ENCODE results near the gene TXLNA. TPM values are rescaled to one million over a fixed set of nuclear protein-coding genes. Genes with fewer than 3 reads are reported as not detected.

Gene TXLNA
- total RNA-seq, 1 donor from 2014 or later = 37.2 TPM

GRCh38 chr1:32198237-32199042, 19.0 kb downstream of the TXLNA start:
- Histone ChIP-seq H3K9ac (no peak overlapping the region), H2AFZ (replicated peaks) (no peak overlapping the region), H3K27ac (peak overlapping the region; percentile 45), H3K36me3 (no peaks in the 10 kb centered on the region), H3K4me3 (no peak overlapping the region), H4K20me1 (ENCODE audit: low read depth) (peaks cover 9% of the 10 kb centered on the region), H3K4me1 (peaks cover 25% of the 10 kb centered on the region), H3K4me2 (no peak overlapping the region), H3K9me3 (ENCODE audit: low read depth) (no peaks in the 10 kb centered on the region), H3F3A (ENCODE audit: low read depth) (peaks cover 52% of the 10 kb centered on the region), H3K27me3 (no peaks in the 10 kb centered on the region), H3K79me2 (ENCODE audit: low read depth) (no peaks in the 10 kb centered on the region)
- no peaks in the 10 kb centered on the region for H3K9me3 Mint-ChIP-seq
- peak overlapping the region; percentile 14 for H3K27ac Mint-ChIP-seq
- H3K4me1 Mint-ChIP-seq = peaks cover 39% of the 10 kb centered on the region
- TF ChIP-seq EZH2phosphoT487 (IDR thresholded peaks at IDR 0.05) = no peak
- TF ChIP-seq CTCF (IDR thresholded peaks at IDR 0.05) = no peak
- no peak for TF ChIP-seq EZH2 (IDR thresholded peaks at IDR 0.05)
- peaks cover 1% of the 10 kb centered on the region for H3K27me3 Mint-ChIP-seq (ENCODE audit: insufficient read depth, low read depth)
- peaks cover 18% of the 10 kb centered on the region for H3K36me3 Mint-ChIP-seq
- H3K4me3 Mint-ChIP-seq = peak overlapping the region; percentile 66
- DNase-seq (ENCODE audit: low spot score) = no peak

GRCh38 chr1:32199043-32199716, 19.7 kb downstream of the TXLNA start:
- H3K9me3 Mint-ChIP-seq = no peaks in the 10 kb centered on the region
- peaks cover 9% of the 10 kb centered on the region for H4K20me1 ChIP-seq (ENCODE audit: low read depth)
- H3K36me3 ChIP-seq = no peaks in the 10 kb centered on the region
- peaks cover 3% of the 10 kb centered on the region for H3K27me3 Mint-ChIP-seq (ENCODE audit: insufficient read depth, low read depth)
- peaks cover 2% of the 10 kb centered on the region for H3K27me3 ChIP-seq
- H3F3A ChIP-seq (ENCODE audit: low read depth) = peaks cover 52% of the 10 kb centered on the region
- peak overlapping the region; percentile 84 for H3K4me3 Mint-ChIP-seq
- no peak overlapping the region for H3K27ac Mint-ChIP-seq
- H3K9me3 ChIP-seq (ENCODE audit: low read depth) = no peaks in the 10 kb centered on the region
- DNase-seq (ENCODE audit: low spot score) = no peak
- H3K4me1 Mint-ChIP-seq = peaks cover 39% of the 10 kb centered on the region
- H3K4me2 ChIP-seq = peak overlapping the region; percentile 80
- H2AFZ ChIP-seq (replicated peaks) = no peak overlapping the region
- H3K36me3 Mint-ChIP-seq = peaks cover 13% of the 10 kb centered on the region
- H3K27ac ChIP-seq = no peak overlapping the region
- TF ChIP-seq EZH2 (IDR thresholded peaks at IDR 0.05) (no peak), EZH2phosphoT487 (IDR thresholded peaks at IDR 0.05) (no peak), CTCF (IDR thresholded peaks at IDR 0.05) (no peak)
- H3K4me3 ChIP-seq = no peak overlapping the region
- H3K9ac ChIP-seq = no peak overlapping the region
- peaks cover 25% of the 10 kb centered on the region for H3K4me1 ChIP-seq
- no peaks in the 10 kb centered on the region for H3K79me2 ChIP-seq (ENCODE audit: low read depth)

- peaks cover 25% of the 10 kb centered on the region for H3K4me1 ChIP-seq
- H3K4me2 ChIP-seq = peak overlapping the region; percentile 80
- peaks cover 7% of the 10 kb centered on the region for H3K27me3 ChIP-seq
- H3K4me1 Mint-ChIP-seq = peaks cover 39% of the 10 kb centered on the region
- H2AFZ ChIP-seq (replicated peaks) = no peak overlapping the region
- H3K27me3 Mint-ChIP-seq (ENCODE audit: insufficient read depth, low read depth) = peaks cover 3% of the 10 kb centered on the region
- H3K79me2 ChIP-seq (ENCODE audit: low read depth) = no peaks in the 10 kb centered on the region
- no peaks in the 10 kb centered on the region for H3K9me3 Mint-ChIP-seq
- TF ChIP-seq CTCF (IDR thresholded peaks at IDR 0.05) (no peak), EZH2phosphoT487 (IDR thresholded peaks at IDR 0.05) (no peak), EZH2 (IDR thresholded peaks at IDR 0.05) (no peak)
- no peak overlapping the region for H3K27ac Mint-ChIP-seq
- peaks cover 9% of the 10 kb centered on the region for H4K20me1 ChIP-seq (ENCODE audit: low read depth)
- H3K4me3 ChIP-seq = peak overlapping the region; percentile 68
- peak overlapping the region; percentile 84 for H3K4me3 Mint-ChIP-seq
- no peaks in the 10 kb centered on the region for H3K9me3 ChIP-seq (ENCODE audit: low read depth)
- H3F3A ChIP-seq (ENCODE audit: low read depth) = peaks cover 55% of the 10 kb centered on the region
- H3K9ac ChIP-seq = no peak overlapping the region
- no peaks in the 10 kb centered on the region for H3K36me3 ChIP-seq
- peak overlapping the region; percentile 38 for H3K27ac ChIP-seq
- peaks cover 10% of the 10 kb centered on the region for H3K36me3 Mint-ChIP-seq
- DNase-seq (ENCODE audit: low spot score) = peak; percentile 21
Observed at GRCh38 chr1:32199717-32200072, 20.2 kb downstream of the TXLNA start.
